IMR-90 (cell line): ENCODE results near the gene TSPEAR. TPM values are rescaled to one million over a fixed set of nuclear protein-coding genes. Genes with fewer than 3 reads are reported as not detected.

Source experiments
- ATAC-seq: fragments of 200-7000 bp; cut with Tn5 transposase; 2 replicates; pipeline ENCODE4 v1.9.1; 2020; ENCODE audit warnings: low read depth, mild to moderate bottlenecking, moderate library complexity
- BruUV-seq: library from RNA; stranded (reverse); fragments of 400-500 nt; replicated peaks from 2 replicates; lab custom pipeline; 2021; lab: Mats Ljungman, UMichigan
- CTCF ChIA-PET: fragments of 300-600 bp; formaldehyde crosslinking; extraction: SDS; loops from one replicate; lab custom pipeline; 2021; ENCODE audit warnings: antibody characterized with exemption; lab: Yijun Ruan, JAX
- POLR2A ChIA-PET: fragments of 300-600 bp; sonication (Branson Sonifier 250); formaldehyde crosslinking; loops from one replicate; lab custom pipeline; 2022; ENCODE audit warnings: antibody characterized with exemption; ENCODE audit not compliant: unreplicated experiment; lab: Charles Lee
- DNase-seq: peaks from one replicate; pipeline ENCODE4 v3.0.0; 2013
- H2AFZ ChIP-seq: replicated peaks from 2 replicates; pipeline ENCODE3; 2013; ENCODE audit warnings: low read length, mild to moderate bottlenecking; ENCODE audit not compliant: poor library complexity
- H2AK5ac ChIP-seq: 2 replicates; pipeline ENCODE4 v1.6.1; 2013; ENCODE audit warnings: low read depth, low read length, inconsistent platforms
- H2AK9ac ChIP-seq: replicated peaks from 2 replicates; pipeline ENCODE3; 2013; ENCODE audit warnings: mild to moderate bottlenecking, low read depth, low read length, moderate library complexity; ENCODE audit not compliant: poor library complexity
- H2BK120ac ChIP-seq: 2 replicates; pipeline ENCODE4 v1.6.1; 2013; ENCODE audit warnings: low read depth, low read length, inconsistent platforms
- H2BK15ac ChIP-seq: 3 replicates; pipeline ENCODE4 v1.6.1; 2013; ENCODE audit warnings: low read depth, low read length, inconsistent platforms
- H2BK20ac ChIP-seq: 2 replicates; pipeline ENCODE4 v1.6.1; 2013; ENCODE audit warnings: low read depth, mild to moderate bottlenecking, inconsistent platforms, low read length, moderate library complexity
- H2BK5ac ChIP-seq: 2 replicates; pipeline ENCODE4 v1.6.1; 2013; ENCODE audit warnings: mild to moderate bottlenecking, low read depth, low read length, inconsistent platforms; ENCODE audit not compliant: poor library complexity, severe bottlenecking
- H3K14ac ChIP-seq: replicated peaks from 2 replicates; pipeline ENCODE4 v1.6.1; 2013; ENCODE audit warnings: low read depth, low read length, inconsistent platforms
- H3K18ac ChIP-seq: 2 replicates; pipeline ENCODE4 v1.6.1; 2013; ENCODE audit warnings: low read depth, low read length, control low read depth
- H3K23ac ChIP-seq: 2 replicates; pipeline ENCODE4 v1.6.1; 2013; ENCODE audit warnings: low read depth, low read length, inconsistent platforms
- H3K27ac ChIP-seq: 2 replicates; pipeline ENCODE4 v1.5.1; 2013; ENCODE audit warnings: mild to moderate bottlenecking, control low read depth, low read length; ENCODE audit not compliant: insufficient read depth
- H3K27me3 ChIP-seq: 2 replicates; pipeline ENCODE4 v1.6.1; 2013; ENCODE audit warnings: low read length; ENCODE audit not compliant: control insufficient read depth, insufficient read depth
- H3K36me3 ChIP-seq: 2 replicates; pipeline ENCODE4 v1.6.1; 2013; ENCODE audit warnings: low read length, mixed read lengths; ENCODE audit not compliant: control insufficient read depth, insufficient read depth
- H3K4ac ChIP-seq: 2 replicates; pipeline ENCODE4 v1.6.1; 2013; ENCODE audit warnings: low read depth, low read length, inconsistent platforms
- H3K4me1 ChIP-seq: 2 replicates; pipeline ENCODE4 v1.6.1; 2013; ENCODE audit warnings: low read length, mixed read lengths; ENCODE audit not compliant: control insufficient read depth, insufficient read depth
- H3K4me2 ChIP-seq: 2 replicates; pipeline ENCODE4 v1.6.1; 2013; ENCODE audit warnings: low read depth, mild to moderate bottlenecking, control low read depth, low read length, moderate library complexity
- H3K4me3 ChIP-seq: 2 replicates; pipeline ENCODE4 v1.5.1; 2013; ENCODE audit warnings: low read depth, mild to moderate bottlenecking, control low read depth, low read length, moderate library complexity; ENCODE audit not compliant: insufficient read depth
- H3K56ac ChIP-seq: 2 replicates; pipeline ENCODE4 v1.6.1; 2013; ENCODE audit warnings: low read length, inconsistent platforms; ENCODE audit not compliant: insufficient read depth; ENCODE audit errors: extremely low read depth
- H3K79me1 ChIP-seq, 2 experiments: 2 replicates each; pipeline ENCODE4 v1.6.1; 2013; ENCODE audit warnings: low read length in 2 of 2, inconsistent platforms in 1 of 2, low read depth in 1 of 2
- H3K9ac ChIP-seq: 2 replicates; pipeline ENCODE4 v1.6.1; 2013; ENCODE audit warnings: low read depth, low read length, control low read depth
- H3K9me1 ChIP-seq: 2 replicates; pipeline ENCODE4 v1.6.1; 2013; ENCODE audit warnings: low read length, inconsistent platforms; ENCODE audit not compliant: insufficient read depth
- H3K9me3 ChIP-seq: 2 replicates; pipeline ENCODE4 v1.6.1; 2013; ENCODE audit warnings: low read length; ENCODE audit not compliant: control insufficient read depth, insufficient read depth
- H4K20me1 ChIP-seq: 2 replicates; pipeline ENCODE4 v1.6.1; 2013; ENCODE audit warnings: low read length, inconsistent platforms; ENCODE audit not compliant: insufficient read depth
- H4K5ac ChIP-seq: 2 replicates; pipeline ENCODE4 v1.6.1; 2013; ENCODE audit warnings: mild to moderate bottlenecking, low read depth, low read length, control low read depth
- H4K8ac ChIP-seq, 2 experiments: 2 replicates each; pipeline ENCODE4 v1.6.1; 2013; ENCODE audit warnings: low read depth in 2 of 2, low read length in 2 of 2, control low read depth in 1 of 2, inconsistent platforms in 1 of 2
- H4K91ac ChIP-seq: 2 replicates; pipeline ENCODE4 v1.6.1; 2013; ENCODE audit warnings: low read depth, low read length, inconsistent platforms; ENCODE audit not compliant: insufficient read depth
- BHLHE40 ChIP-seq: fragments of 150-350 bp; IDR thresholded peaks from 2 replicates; pipeline ENCODE4 v1.6.1; 2016; ENCODE audit warnings: mild to moderate bottlenecking, low read depth, low read length
- CEBPB ChIP-seq: IDR thresholded peaks from 2 replicates; pipeline ENCODE4 v1.6.1; 2012; ENCODE audit warnings: low read depth, low read length, improper control_type of control experiment
- CHD1 ChIP-seq: IDR thresholded peaks from 2 replicates; pipeline ENCODE4 v1.6.1; 2012; ENCODE audit warnings: low read depth, low read length, improper control_type of control experiment
- CTCF ChIP-seq: conservative IDR thresholded peaks from 2 replicates; pipeline ENCODE4 v1.5.1; 2012; ENCODE audit warnings: mild to moderate bottlenecking, low read depth, low read length, improper control_type of control experiment
- FOS ChIP-seq: fragments of 150-350 bp; IDR thresholded peaks from 2 replicates; pipeline ENCODE4 v1.6.1; 2016; ENCODE audit warnings: low read depth, low read length
- MAFK ChIP-seq: IDR thresholded peaks from 2 replicates; pipeline ENCODE4 v1.6.1; 2012; ENCODE audit warnings: low read depth, low read length, improper control_type of control experiment
- MAZ ChIP-seq: IDR thresholded peaks from 2 replicates; pipeline ENCODE4 v1.6.1; 2012; ENCODE audit warnings: low read depth, mild to moderate bottlenecking, low read length, improper control_type of control experiment, moderate library complexity, borderline replicate concordance
- MXI1 ChIP-seq: IDR thresholded peaks from 2 replicates; pipeline ENCODE4 v1.6.1; 2012; ENCODE audit warnings: low read depth, mild to moderate bottlenecking, low read length, moderate library complexity, borderline replicate concordance
- NFE2L2 ChIP-seq: fragments of 150-350 bp; IDR thresholded peaks from 2 replicates; pipeline ENCODE4 v1.6.1; 2016; ENCODE audit warnings: low read depth, mild to moderate bottlenecking, low read length
- POLR2A ChIP-seq: IDR thresholded peaks from 2 replicates; pipeline ENCODE4 v1.6.1; 2012; ENCODE audit warnings: mild to moderate bottlenecking, low read depth, low read length
- RAD21 ChIP-seq: IDR thresholded peaks from 2 replicates; pipeline ENCODE4 v1.6.1; 2012; ENCODE audit warnings: low read length, improper control_type of control experiment
- RCOR1 ChIP-seq: IDR thresholded peaks from 2 replicates; pipeline ENCODE4 v1.6.1; 2012; ENCODE audit warnings: mild to moderate bottlenecking, low read length, improper control_type of control experiment; ENCODE audit not compliant: insufficient replicate concordance
- RFX5 ChIP-seq: IDR thresholded peaks from 2 replicates; pipeline ENCODE4 v1.8.0; 2012; ENCODE audit warnings: low read depth, mild to moderate bottlenecking, low read length, moderate library complexity
- SMC3 ChIP-seq: fragments of 150-350 bp; IDR thresholded peaks from 2 replicates; pipeline ENCODE4 v1.6.1; 2016; ENCODE audit warnings: low read depth, mild to moderate bottlenecking, antibody characterized with exemption, low read length, moderate library complexity
- USF2 ChIP-seq: fragments of 150-350 bp; IDR thresholded peaks from 2 replicates; pipeline ENCODE4 v1.6.1; 2017; ENCODE audit warnings: mild to moderate bottlenecking, antibody characterized with exemption, low read length, low read depth
- WGBS, 2 experiments: methylation state at CpG; one replicate each; pipeline versions ENCODE4 v1.1.5 to v1.1.7; 2013; ENCODE audit warnings: missing lambda C conversion rate in 2 of 2; ENCODE audit not compliant: insufficient read length in 1 of 2; ENCODE audit errors: extremely low coverage in 2 of 2; 5-methylcytosine and 5-hydroxymethylcytosine counted together
- dilution Hi-C: fragments of 300-500 bp; cut with HindIII; formaldehyde crosslinking; loops from one replicate; pipeline ENCODE4 v1.14.3; 2018; ENCODE audit warnings: low sequenced_read_pairs; ENCODE audit not compliant: unreplicated experiment
- in situ Hi-C: fragments of 300-500 bp; cut with MboI; formaldehyde crosslinking; loops from 3 replicates; pipeline ENCODE4 v1.14.3; 2019; ENCODE audit warnings: low sequenced_read_pairs, inconsistent platforms, mixed read lengths
- intact Hi-C: fragments of 100-400 bp; cut with micrococcal nuclease; formaldehyde crosslinking; loops from 2 replicates; pipeline ENCODE4 v1.10.0; 2022
- polyA plus RNA-seq, 3 experiments: library from polyadenylated mRNA; depleted of rRNA; stranded (reverse); fragments of >200 nt; gene quantifications; 2 replicates each; pipeline ENCODE4 v1.2.3, GENCODE V29; 2012; ENCODE audit warnings: low replicate concordance in 1 of 3
- total RNA-seq: library from RNA; depleted of rRNA; stranded (reverse); fragments of >200 nt; gene quantifications from 2 replicates; pipeline ENCODE4 v1.2.3, GENCODE V29; 2012
- TF ChIP-seq, protein P1 (sequence below): fragments of 150-350 bp; IDR thresholded peaks from 2 replicates; pipeline ENCODE4 v1.6.1; 2016; ENCODE audit warnings: low read depth, mild to moderate bottlenecking, low read length, moderate library complexity, borderline replicate concordance

Gene TSPEAR
- total and polyA plus RNA-seq, 2 of the 4 experiments (the other 2 are of a cell fraction): not detected

DNA sequence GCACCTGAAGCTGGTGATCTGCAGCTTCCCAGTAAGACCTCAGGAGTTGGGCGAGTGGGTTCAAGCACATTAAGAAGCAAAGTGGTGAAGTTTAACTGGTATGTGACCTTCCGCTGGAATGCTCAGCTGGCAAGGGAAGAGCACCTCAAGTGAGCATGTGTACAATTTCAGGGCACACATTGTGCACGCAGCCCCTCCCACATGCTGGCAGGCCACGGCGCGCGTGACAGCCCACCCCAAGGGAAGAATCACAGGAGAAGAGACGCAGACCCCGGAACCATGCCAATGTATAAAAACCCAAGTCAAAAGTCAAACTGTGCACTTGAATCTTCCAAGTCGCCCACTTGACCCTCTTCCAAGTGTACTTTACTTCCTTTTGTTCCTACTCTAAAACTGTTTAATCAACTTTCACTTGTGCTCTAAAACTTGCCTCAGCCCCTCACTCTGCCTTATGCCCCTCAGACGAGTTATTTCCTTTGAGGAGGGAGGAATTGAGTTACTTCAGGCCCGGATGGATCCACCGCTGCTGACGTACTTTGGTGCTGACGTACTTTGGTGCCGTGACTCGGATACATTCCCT, 236.0 kb downstream of the TSPEAR start:
- Histone ChIP-seq H2AFZ (no peak overlapping the region), H3K14ac (no peak overlapping the region), H3K9me3 (no peaks in the 10 kb centered on the region), H3K9ac (no peak overlapping the region), H3K18ac (no peak overlapping the region), H3K4me2 (no peak overlapping the region), H4K91ac (no peak overlapping the region), H2BK15ac (no peak overlapping the region), H2BK20ac (no peak overlapping the region), H2AK9ac (no peak overlapping the region), H3K4me3 (no peak overlapping the region), H3K56ac (no peak overlapping the region), H2AK5ac (no peak overlapping the region), H2BK5ac (no peak overlapping the region), H3K4ac (no peak overlapping the region), H3K23ac (no peak overlapping the region), H4K5ac (no peak overlapping the region), H3K79me1 (no peaks in the 10 kb centered on the region), H3K27ac (no peak overlapping the region), H3K36me3 (no peaks in the 10 kb centered on the region), H4K20me1 (no peaks in the 10 kb centered on the region), H3K9me1 (no peaks in the 10 kb centered on the region), H3K4me1 (no peaks in the 10 kb centered on the region), H2BK120ac (no peak overlapping the region), H3K27me3 (peaks cover 6% of the 10 kb centered on the region), H4K8ac (no peak overlapping the region)
- intact Hi-C loops: no loop called here
- ATAC-seq (no peak), DNase-seq (no peak)
- ChIA-PET POLR2A (no interaction called here), CTCF (no interaction called here)
- in situ Hi-C loops: no loop called here
- BruUV-seq: no TSS peak
- WGBS, 2 experiments: 64% methylated on average over 2 of the region's 17 CpGs; no CpG with 5 or more reads in 1 of the 2 experiments
- dilution Hi-C loops: no loop called here
- no peak for TF ChIP-seq MAZ
- no peak for TF ChIP-seq RCOR1
- TF ChIP-seq USF2: no peak
- no peak for TF ChIP-seq MAFK
- no peak for TF ChIP-seq SMC3
- TF ChIP-seq FOS: no peak
- TF ChIP-seq BHLHE40: no peak
- TF ChIP-seq, protein P1, sequence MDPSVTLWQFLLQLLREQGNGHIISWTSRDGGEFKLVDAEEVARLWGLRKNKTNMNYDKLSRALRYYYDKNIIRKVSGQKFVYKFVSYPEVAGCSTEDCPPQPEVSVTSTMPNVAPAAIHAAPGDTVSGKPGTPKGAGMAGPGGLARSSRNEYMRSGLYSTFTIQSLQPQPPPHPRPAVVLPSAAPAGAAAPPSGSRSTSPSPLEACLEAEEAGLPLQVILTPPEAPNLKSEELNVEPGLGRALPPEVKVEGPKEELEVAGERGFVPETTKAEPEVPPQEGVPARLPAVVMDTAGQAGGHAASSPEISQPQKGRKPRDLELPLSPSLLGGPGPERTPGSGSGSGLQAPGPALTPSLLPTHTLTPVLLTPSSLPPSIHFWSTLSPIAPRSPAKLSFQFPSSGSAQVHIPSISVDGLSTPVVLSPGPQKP: no peak
- no peak for TF ChIP-seq NFE2L2
- no peak for TF ChIP-seq CEBPB
- no peak for TF ChIP-seq MXI1
- no peak for TF ChIP-seq CTCF
- TF ChIP-seq POLR2A: no peak
- TF ChIP-seq RAD21: no peak
- no peak for TF ChIP-seq RFX5
- TF ChIP-seq CHD1: no peak
